Peyer's patch (tissue), 4 donors: ENCODE measurements around the gene TLR10. TPM values are rescaled to one million over a fixed set of nuclear protein-coding genes. Genes with fewer than 3 reads are reported as not detected.

Source experiments
- DNase-seq, 3 donors: peaks; one replicate each; pipeline ENCODE4 v3.0.0-alpha.2; 2017 to 2019
- H3K27ac ChIP-seq, 4 donors: fragments of 200-600 bp; sonication (generic); one replicate each; pipeline ENCODE4 v1.5.1; 2016 to 2019
- H3K27me3 ChIP-seq, 2 donors: fragments of 200-600 bp; sonication (generic); one replicate each; pipeline ENCODE4 v1.5.1; 2019
- H3K36me3 ChIP-seq, 3 donors: fragments of 200-600 bp; sonication (generic); one replicate each; pipeline ENCODE4 v1.5.1; 2016 to 2019
- H3K4me1 ChIP-seq, 4 donors: fragments of 200-600 bp; sonication (generic); one replicate each; pipeline ENCODE4 v1.5.1; 2016 to 2019
- H3K4me3 ChIP-seq, 4 donors: fragments of 200-600 bp; sonication (generic); 1 replicate in 3 of 4; 2 replicates in 1 of 4; pipeline ENCODE4 v1.5.1; 2016 to 2019; ENCODE audit warnings: mild to moderate bottlenecking in 1 of 4
- H3K9me3 ChIP-seq, 4 donors: fragments of 200-600 bp; sonication (generic); one replicate each; pipeline ENCODE4 v1.5.1; 2016 to 2019; ENCODE audit warnings: mild to moderate bottlenecking in 1 of 4
- POLR2A ChIP-seq, 2 donors: fragments of 450-650 bp; IDR thresholded peaks; one replicate each; pipeline ENCODE4 v1.5.1; 2017; ENCODE audit warnings: antibody characterized with exemption in 2 of 2, mild to moderate bottlenecking in 2 of 2, moderate library complexity in 2 of 2
- total RNA-seq, 4 donors: library from RNA; depleted of rRNA; stranded (reverse); fragments of >200 nt; gene quantifications; one replicate each; pipeline ENCODE4 v1.1.0, GENCODE V29; 2016
- TF ChIP-seq, protein P1 (sequence below), 6 experiments: fragments of 450-650 bp in 4 of 6; fragments of 200-600 bp in 2 of 6; sonication (generic) in 1 of 6; IDR thresholded peaks; one replicate each; pipeline ENCODE4 v1.5.1; 2017 to 2019; ENCODE audit warnings: antibody characterized with exemption in 6 of 6, mild to moderate bottlenecking in 3 of 6, moderate library complexity in 1 of 6

TLR10 gene
- total RNA-seq, 4 donors from 2014 or later, result 2.0 to 37.1 TPM; not detected in 2

DNA sequence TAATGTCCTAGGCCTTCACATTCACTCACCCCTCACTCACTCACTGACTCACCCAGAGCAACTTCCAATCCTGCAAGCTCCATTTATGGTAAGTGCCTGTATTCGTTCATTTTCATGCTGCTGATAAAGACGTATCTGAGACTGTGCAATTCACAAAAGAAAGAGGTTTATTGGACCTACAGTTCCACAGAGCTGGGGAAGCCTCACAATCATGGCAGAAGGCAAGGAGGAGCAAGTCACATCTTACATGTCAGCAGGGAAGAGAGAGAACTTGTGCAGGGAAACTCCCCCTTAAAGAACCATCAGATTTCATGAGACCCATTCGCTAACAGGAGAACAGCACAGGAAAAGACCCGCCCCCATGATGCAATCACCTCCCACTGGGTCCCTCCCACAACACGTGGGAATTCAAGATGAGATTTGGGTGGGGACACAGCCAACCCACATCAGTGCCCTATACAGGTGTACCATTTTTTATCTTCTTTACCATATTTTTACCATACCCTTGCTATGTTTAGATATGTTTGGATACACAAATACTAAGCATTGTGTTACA is 40.0 kb upstream of the TLR10 start:
- no peak for DNase-seq
- Histone ChIP-seq H3K9me3 (no peaks in the 10 kb centered on the region), H3K4me3 (no peak overlapping the region), H3K27ac (no peak overlapping the region), H3K4me1 (no peaks in the 10 kb centered on the region), H3K36me3 (no peaks in the 10 kb centered on the region), H3K27me3 (no peaks in the 10 kb centered on the region)
- no peak for TF ChIP-seq POLR2A (IDR thresholded peaks at IDR 0.05)
- TF ChIP-seq, protein P1, sequence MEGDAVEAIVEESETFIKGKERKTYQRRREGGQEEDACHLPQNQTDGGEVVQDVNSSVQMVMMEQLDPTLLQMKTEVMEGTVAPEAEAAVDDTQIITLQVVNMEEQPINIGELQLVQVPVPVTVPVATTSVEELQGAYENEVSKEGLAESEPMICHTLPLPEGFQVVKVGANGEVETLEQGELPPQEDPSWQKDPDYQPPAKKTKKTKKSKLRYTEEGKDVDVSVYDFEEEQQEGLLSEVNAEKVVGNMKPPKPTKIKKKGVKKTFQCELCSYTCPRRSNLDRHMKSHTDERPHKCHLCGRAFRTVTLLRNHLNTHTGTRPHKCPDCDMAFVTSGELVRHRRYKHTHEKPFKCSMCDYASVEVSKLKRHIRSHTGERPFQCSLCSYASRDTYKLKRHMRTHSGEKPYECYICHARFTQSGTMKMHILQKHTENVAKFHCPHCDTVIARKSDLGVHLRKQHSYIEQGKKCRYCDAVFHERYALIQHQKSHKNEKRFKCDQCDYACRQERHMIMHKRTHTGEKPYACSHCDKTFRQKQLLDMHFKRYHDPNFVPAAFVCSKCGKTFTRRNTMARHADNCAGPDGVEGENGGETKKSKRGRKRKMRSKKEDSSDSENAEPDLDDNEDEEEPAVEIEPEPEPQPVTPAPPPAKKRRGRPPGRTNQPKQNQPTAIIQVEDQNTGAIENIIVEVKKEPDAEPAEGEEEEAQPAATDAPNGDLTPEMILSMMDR (IDR thresholded peaks at IDR 0.05), result no peak

GRCh38 chr4:38821739-38822138 is 38.9 kb upstream of the TLR10 start:
- TF ChIP-seq POLR2A (IDR thresholded peaks at IDR 0.05), result no peak
- TF ChIP-seq, protein P1 (IDR thresholded peaks at IDR 0.05), result no peak
- H3K36me3 ChIP-seq, result no peaks in the 10 kb centered on the region
- no peaks in the 10 kb centered on the region for H3K4me1 ChIP-seq
- H3K4me3 ChIP-seq, result no peak overlapping the region
- no peak for DNase-seq
- H3K9me3 ChIP-seq, result no peaks in the 10 kb centered on the region
- no peak overlapping the region for H3K27ac ChIP-seq
- H3K27me3 ChIP-seq, result no peaks in the 10 kb centered on the region

DNA sequence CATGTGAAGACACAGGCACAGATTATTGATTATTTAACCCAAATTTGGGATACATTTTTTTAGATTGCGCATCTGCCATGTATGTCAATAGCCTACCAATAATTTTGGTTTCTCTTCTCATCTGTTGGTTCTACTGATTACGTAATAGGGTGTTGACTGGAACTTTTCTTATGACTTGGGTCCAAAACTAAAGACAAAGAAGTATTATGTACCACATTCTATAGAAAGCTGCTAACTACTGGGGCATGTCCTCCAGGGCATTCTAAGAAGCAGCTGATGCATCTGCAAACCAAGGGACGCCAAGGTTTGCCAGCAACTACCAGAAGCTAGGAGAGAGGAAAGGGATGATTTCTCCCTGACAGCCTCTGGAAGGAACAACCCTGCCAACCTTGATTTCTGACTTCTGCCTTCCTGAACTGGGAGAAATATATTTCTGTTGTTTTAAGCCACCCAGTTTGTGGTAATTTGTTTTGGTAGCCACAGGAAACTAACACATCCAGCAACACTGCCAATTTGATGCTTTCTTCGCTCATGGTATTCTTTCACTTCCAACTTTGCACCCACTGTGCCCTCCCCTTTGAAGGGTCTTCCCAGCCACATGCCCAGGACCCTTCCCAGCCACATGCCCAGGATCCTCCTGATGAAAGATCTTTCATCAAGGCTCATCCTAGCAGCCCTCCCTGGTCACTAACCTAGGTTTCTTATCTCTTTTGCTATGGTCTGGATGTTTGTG is 37.7 kb upstream of the TLR10 start:
- TF ChIP-seq, protein P1 (IDR thresholded peaks at IDR 0.05), result no peak
- no peak for TF ChIP-seq POLR2A (IDR thresholded peaks at IDR 0.05)
- no peak for DNase-seq
- H3K36me3 ChIP-seq, result no peaks in the 10 kb centered on the region
- no peaks in the 10 kb centered on the region for H3K27me3 ChIP-seq
- H3K27ac ChIP-seq, result no peak overlapping the region
- H3K9me3 ChIP-seq, result no peaks in the 10 kb centered on the region
- H3K4me1 ChIP-seq, result no peaks in the 10 kb centered on the region
- H3K4me3 ChIP-seq, result no peak overlapping the region

GRCh38 chr4:38819569-38819968 is 36.8 kb upstream of the TLR10 start:
- Histone ChIP-seq H3K4me1 (peaks cover 0 to 2% (median 0%) of the 10 kb centered on the region in 4 donors), H3K9me3 (no peaks in the 10 kb centered on the region), H3K4me3 (no peak overlapping the region), H3K27me3 (no peaks in the 10 kb centered on the region), H3K27ac (no peak overlapping the region), H3K36me3 (no peaks in the 10 kb centered on the region)
- DNase-seq, result no peak
- TF ChIP-seq, protein P1 (IDR thresholded peaks at IDR 0.05), result no peak
- no peak for TF ChIP-seq POLR2A (IDR thresholded peaks at IDR 0.05)

DNA sequence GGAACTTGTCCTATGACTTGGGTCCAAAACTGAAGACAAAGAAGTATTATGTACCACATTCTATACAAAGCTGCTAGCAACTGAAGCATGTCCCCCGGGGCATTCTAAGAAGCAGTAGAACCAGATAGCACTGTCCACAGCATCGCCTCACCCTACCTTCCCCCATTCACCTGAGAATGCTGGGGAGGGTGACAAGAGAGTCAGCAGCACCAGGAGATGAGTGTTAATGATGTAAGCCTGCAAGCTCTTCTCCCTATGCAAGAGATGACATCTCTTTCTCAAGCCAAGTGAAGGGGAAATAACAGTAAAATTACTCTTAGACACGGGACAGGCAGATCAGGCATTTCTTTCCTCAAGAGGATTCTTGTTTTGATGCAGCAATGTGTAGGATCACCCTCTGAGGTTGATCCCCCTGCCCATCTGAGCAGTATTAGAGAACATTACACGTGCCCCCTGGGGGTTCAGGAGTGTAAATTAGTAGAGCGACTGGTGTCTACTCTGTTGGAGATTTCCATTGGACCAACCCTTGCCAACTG is 35.7 kb upstream of the TLR10 start:
- Histone ChIP-seq H3K36me3 (no peaks in the 10 kb centered on the region), H3K27ac (no peak overlapping the region), H3K9me3 (peaks cover 0 to 4% (median 0%) of the 10 kb centered on the region in 4 donors), H3K27me3 (no peaks in the 10 kb centered on the region), H3K4me3 (no peak overlapping the region), H3K4me1 (peaks cover 0 to 2% (median 0%) of the 10 kb centered on the region in 4 donors)
- TF ChIP-seq, protein P1 (IDR thresholded peaks at IDR 0.05), result no peak
- no peak for TF ChIP-seq POLR2A (IDR thresholded peaks at IDR 0.05)
- DNase-seq, result no peak
